Fibroblast of lung (primary cell): Measurements from ENCODE around the gene SLAMF1.

Experiments
- CTCF ChIP-seq, 2 donors: IDR thresholded peaks in 1 of 2; conservative IDR thresholded peaks in 1 of 2; 1 replicate in 1 of 2; 2 replicates in 1 of 2; pipeline ENCODE4 v1.5.1; 2011 to 2012; ENCODE audit warnings: low read length in 2 of 2, control low read depth in 1 of 2, inconsistent platforms in 1 of 2, low read depth in 1 of 2, mild to moderate bottlenecking in 1 of 2
- EZH2 ChIP-seq: IDR thresholded peaks from 2 replicates; pipeline ENCODE4 v1.5.1; 2012; ENCODE audit warnings: low read length, control low read depth, mild to moderate bottlenecking; ENCODE audit errors: missing control alignments

- TF ChIP-seq CTCF (conservative IDR thresholded peaks at IDR 0.05 in 1 of 2, IDR thresholded peaks at IDR 0.05 in 1 of 2; ENCODE audit: low read depth in 1 of 2, low read length in 2 of 2): no peak
- TF ChIP-seq EZH2: no peak
Observed at GRCh38 chr1:160610569-160611242, 36.1 kb downstream of the SLAMF1 start.
